Activated CD8-positive, alpha-beta memory T cell treated with anti-CD3 and anti-CD28 coated beads, Interleukin-2, amount 10 ng/mL, durations not matched to agents 7 days and 5 days (primary cell): Measurements from ENCODE around the gene MMP13. TPM values are rescaled to one million over a fixed set of nuclear protein-coding genes. Genes with fewer than 3 reads are reported as not detected.
A peak's percentile ranks its signal among the peaks of the same experiment; 100 is the strongest.

ENCODE experiments used
- ATAC-seq: fragments of 150-1000 bp; cut with Tn5 transposase; one replicate; pipeline ENCODE4 v1.10.0; 2021; ENCODE audit warnings: moderate library complexity
- CTCF ChIA-PET: fragments of 350-600 bp; sonication (Branson Sonifier 250); formaldehyde crosslinking; loops from one replicate; lab custom pipeline; 2021; ENCODE audit warnings: antibody characterized with exemption; lab: Charles Lee
- DNase-seq: peaks from one replicate; pipeline ENCODE4 v3.0.0-alpha.2; 2020
- H3K27ac Mint-ChIP-seq: one replicate; pipeline ENCODE4 v1.8.0; 2021; ENCODE audit warnings: mild to moderate bottlenecking, mixed read lengths
- H3K27me3 Mint-ChIP-seq: one replicate; pipeline ENCODE4 v1.8.0; 2021; ENCODE audit warnings: mixed read lengths
- H3K36me3 Mint-ChIP-seq: one replicate; pipeline ENCODE4 v1.8.0; 2021; ENCODE audit warnings: mild to moderate bottlenecking, mixed read lengths
- H3K4me1 Mint-ChIP-seq: one replicate; pipeline ENCODE4 v1.8.0; 2021; ENCODE audit warnings: mixed read lengths
- H3K4me3 Mint-ChIP-seq: one replicate; pipeline ENCODE4 v1.8.0; 2021; ENCODE audit warnings: mild to moderate bottlenecking, moderate library complexity, mixed read lengths
- H3K9me3 Mint-ChIP-seq: one replicate; pipeline ENCODE4 v1.8.0; 2022; ENCODE audit warnings: low read depth, mixed read lengths
- total RNA-seq, 2 experiments: library from RNA; stranded (reverse); gene quantifications; one replicate each; pipeline ENCODE4 v1.2.3, GENCODE V29; 2021

MMP13 gene
- total RNA-seq, 2 experiments from 2014 or later = not detected

DNA sequence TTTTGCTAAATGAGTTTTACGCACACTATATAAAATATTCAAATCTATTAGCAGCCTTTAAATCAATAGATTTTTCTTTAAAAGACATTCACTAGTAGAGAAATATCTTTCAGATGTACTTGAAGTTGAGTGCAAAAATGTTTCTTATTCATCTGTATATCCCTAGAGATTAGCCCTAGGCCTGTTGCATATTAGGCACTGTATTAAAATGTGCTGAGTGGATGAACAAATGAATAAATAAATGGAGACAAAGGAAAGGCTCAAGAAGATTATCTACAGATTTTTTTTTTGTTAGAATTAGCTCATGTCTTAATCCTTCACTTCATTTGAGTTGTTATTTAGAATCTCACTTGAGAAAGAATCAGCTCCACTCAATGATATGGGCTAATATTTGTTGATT is 12.0 kb upstream of the MMP13 start:
- ATAC-seq (no peak), DNase-seq (no peak)
- CTCF ChIA-PET = no interaction called here
- Mint-ChIP-seq H3K4me3 (no peak overlapping the region), H3K9me3 (no peaks in the 10 kb centered on the region), H3K36me3 (no peaks in the 10 kb centered on the region), H3K27ac (no peak overlapping the region), H3K27me3 (peaks cover 30% of the 10 kb centered on the region), H3K4me1 (no peaks in the 10 kb centered on the region)

DNA sequence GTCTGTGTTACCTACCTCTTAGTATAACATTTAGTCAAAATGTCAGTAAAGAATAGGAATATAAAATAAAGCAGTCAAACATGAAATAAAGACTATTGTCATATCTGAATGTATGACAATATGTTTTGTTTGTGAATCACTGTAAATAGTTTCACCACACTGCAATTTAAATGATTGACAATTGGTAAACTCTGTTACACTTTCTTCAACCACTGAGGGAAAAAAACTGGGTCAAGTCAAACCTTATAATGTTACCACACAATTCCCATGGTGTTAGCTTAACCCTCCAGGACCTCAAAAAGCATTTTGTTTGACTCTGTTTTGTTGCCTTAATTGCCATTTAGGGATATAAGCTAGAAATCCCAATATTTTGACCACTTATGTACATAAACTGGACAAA is 10.5 kb upstream of the MMP13 start:
- CTCF ChIA-PET = no interaction called here
- DNase-seq = no peak
- Mint-ChIP-seq H3K4me1 (no peaks in the 10 kb centered on the region), H3K27me3 (peaks cover 18% of the 10 kb centered on the region), H3K9me3 (no peaks in the 10 kb centered on the region), H3K36me3 (no peaks in the 10 kb centered on the region), H3K27ac (no peak overlapping the region), H3K4me3 (no peak overlapping the region)
- ATAC-seq = no peak

DNA sequence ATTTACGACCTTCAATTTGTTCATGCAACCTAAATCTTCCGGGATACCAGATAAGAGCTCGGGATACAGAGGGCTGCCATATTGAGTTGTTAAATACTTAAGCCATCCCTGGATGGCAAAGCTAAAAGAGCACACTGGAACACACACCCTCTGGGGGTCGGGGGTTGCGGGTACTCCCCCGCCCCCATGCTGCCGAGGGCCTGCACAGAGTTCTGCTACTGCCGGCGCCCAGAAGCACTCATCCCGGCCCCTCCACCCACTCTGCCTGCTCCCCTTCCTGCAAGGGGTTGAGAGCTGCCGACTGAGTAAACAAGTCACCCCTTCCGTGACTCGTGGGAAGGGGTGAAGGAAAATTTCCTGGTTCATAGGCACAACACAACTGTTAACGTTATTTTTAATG is 9.3 kb upstream of the MMP13 start:
- H3K4me1 Mint-ChIP-seq = no peaks in the 10 kb centered on the region
- ATAC-seq (no peak), DNase-seq (no peak)
- H3K4me3 Mint-ChIP-seq = no peak overlapping the region
- CTCF ChIA-PET = no interaction called here
- H3K27ac Mint-ChIP-seq = no peak overlapping the region
- peaks cover 17% of the 10 kb centered on the region for H3K27me3 Mint-ChIP-seq
- no peaks in the 10 kb centered on the region for H3K9me3 Mint-ChIP-seq
- no peaks in the 10 kb centered on the region for H3K36me3 Mint-ChIP-seq

DNA sequence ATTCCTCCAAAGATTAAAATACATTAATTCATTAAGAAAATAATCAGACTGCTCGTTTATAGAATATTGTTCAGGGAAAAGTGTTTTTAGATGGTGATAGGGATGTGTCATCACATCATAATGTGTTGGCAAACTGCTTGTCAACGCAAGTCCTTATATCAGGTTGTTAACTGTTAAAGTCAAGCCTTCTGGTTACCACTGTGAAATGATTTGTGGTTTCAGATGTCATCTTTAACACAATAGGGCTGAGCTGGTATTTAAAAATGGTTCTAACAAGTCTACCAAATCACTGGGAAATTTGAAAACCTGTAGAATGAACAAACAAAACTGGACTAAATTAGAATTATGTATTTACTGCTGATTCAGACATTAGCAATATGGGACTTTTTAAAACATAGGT is 2.4 kb upstream of the MMP13 start:
- Mint-ChIP-seq H3K4me1 (no peaks in the 10 kb centered on the region), H3K4me3 (no peak overlapping the region), H3K36me3 (no peaks in the 10 kb centered on the region), H3K27me3 (peaks cover 14% of the 10 kb centered on the region), H3K9me3 (no peaks in the 10 kb centered on the region), H3K27ac (no peak overlapping the region)
- DNase-seq = no peak
- CTCF ChIA-PET = no interaction called here
- no peak for ATAC-seq

DNA sequence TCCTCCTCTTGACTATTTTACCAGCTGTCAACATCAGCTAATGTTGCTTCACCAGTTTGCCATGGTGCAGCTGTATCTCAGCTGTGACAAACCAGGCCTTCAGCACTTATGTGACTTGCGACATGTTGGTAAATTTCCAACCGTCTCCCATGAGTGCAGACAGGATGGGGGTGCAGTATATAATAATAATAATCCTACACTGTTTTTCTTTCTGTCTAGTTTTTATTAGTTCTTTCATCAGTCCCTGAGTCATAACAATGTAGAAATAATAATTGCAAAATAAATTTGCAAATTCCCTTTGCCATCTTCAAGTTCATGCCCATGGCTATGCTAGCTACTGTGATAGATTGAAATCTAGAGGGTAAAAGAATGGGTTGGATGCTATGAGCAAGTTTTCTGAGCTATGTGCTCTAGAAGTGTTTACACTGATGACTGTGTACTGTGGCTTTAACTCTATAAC is 4.9 kb downstream of the MMP13 start:
- ATAC-seq = no peak
- Mint-ChIP-seq H3K4me1 (no peaks in the 10 kb centered on the region), H3K27me3 (peaks cover 10% of the 10 kb centered on the region), H3K36me3 (no peaks in the 10 kb centered on the region), H3K4me3 (no peak overlapping the region), H3K27ac (no peak overlapping the region), H3K9me3 (no peaks in the 10 kb centered on the region)
- CTCF ChIA-PET = no interaction called here
- DNase-seq = no peak

DNA sequence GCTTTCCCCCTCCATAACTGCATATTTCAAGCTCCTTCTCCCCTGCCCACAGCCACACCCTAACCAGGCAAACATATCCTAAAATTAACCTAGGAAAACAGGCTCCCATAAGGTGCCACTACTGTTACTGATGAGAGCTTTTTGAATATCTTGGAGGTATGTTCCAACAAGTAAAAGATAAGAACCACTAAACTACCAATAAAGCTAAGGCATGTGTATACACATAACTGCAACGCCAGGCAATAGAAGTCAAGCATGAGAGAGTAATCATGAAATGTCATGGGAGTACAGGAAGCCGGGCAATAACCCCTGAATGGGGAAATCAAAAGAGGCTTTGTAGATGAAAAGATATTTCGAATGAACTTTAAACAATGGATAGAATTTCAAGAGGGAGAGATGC is 9.3 kb downstream of the MMP13 start:
- CTCF ChIA-PET = no interaction called here
- Mint-ChIP-seq H3K27me3 (peaks cover 20% of the 10 kb centered on the region), H3K4me3 (no peak overlapping the region), H3K36me3 (no peaks in the 10 kb centered on the region), H3K9me3 (no peaks in the 10 kb centered on the region), H3K4me1 (peaks cover 3% of the 10 kb centered on the region), H3K27ac (no peak overlapping the region)
- ATAC-seq (no peak), DNase-seq (no peak)

DNA sequence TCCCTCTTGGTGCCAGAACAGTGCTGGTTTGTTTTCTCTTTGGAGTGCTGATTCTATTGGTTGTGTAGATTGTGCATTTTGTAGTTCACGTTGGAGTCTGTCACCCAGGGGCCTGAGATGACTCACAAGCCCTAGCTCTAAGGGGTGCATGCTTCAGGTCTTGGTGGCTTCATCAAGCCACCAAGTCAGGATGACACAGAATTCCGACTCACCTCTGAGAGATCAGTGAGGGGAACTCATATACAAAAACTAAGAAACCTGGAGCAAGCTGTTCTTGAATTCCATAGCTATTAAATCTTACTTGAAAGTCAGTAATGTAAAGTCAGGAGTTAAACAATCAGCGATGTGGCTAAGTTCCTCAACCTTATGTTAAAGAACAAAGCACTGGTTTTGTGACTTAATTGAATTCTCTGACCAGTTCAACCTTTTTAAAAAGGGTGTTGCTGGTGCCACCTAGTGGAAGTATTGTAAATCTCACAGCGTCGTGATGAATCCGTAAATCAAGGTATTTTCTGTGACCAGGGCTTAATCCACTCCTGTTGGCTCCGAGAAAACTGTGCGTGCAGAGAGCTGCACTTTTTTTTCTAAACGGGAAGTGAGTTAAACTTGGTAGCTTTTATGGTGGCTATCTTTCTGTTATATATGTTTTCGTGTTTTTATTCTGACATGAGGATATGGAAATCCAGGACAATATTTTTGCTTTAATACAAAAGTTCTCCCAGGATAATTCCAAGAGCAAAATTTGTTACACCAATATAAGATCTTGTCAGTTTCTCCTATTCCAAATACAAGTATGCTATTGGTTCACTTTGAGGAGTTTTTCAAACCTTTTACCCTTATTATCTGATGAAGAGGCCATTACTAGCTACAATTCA is 14.6 kb downstream of the MMP13 start:
- Mint-ChIP-seq H3K27me3 (peaks cover 16% of the 10 kb centered on the region), H3K4me3 (no peak overlapping the region), H3K4me1 (peaks cover 3% of the 10 kb centered on the region), H3K36me3 (no peaks in the 10 kb centered on the region), H3K9me3 (no peaks in the 10 kb centered on the region), H3K27ac (no peak overlapping the region)
- CTCF ChIA-PET = interaction anchor here (0.7 to 3.3 kb wide), 10 partner anchors 11 to 207 kb away, joined by 3 to 19 read pairs (median 4); no protein-coding TSS in a partner anchor
- DNase-seq (peak; percentile 61), ATAC-seq (peak; percentile 78)

DNA sequence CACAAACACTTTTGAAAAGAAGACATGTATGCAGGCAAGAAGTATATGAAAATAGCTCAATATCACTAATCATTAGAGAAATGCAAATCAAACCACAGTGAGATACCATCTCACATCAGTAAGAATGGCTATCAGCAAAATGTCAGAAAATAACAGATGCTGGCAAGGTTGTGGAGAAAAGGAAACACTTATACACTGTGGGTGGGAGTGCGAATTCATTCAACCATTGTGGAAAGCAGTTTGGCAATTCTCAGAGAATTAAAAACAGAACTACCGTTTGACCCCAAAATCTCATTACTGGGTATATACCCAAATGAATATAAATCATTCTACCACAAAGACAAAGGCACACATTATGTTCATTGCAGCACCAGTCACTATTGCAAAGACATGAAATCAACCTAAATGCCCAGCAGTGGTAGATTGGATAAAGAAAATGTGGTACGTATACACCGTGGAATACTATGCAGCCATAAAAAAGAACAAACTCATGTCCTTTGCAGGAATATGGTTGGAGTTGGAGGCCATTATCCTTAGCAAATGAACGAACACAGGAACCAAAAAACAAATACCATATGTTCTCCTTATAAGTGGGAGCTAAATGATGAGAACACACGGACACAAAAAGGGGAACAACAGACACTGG is 18.5 kb downstream of the MMP13 start:
- H3K27me3 Mint-ChIP-seq = peaks cover 12% of the 10 kb centered on the region
- H3K9me3 Mint-ChIP-seq = no peaks in the 10 kb centered on the region
- H3K27ac Mint-ChIP-seq = no peak overlapping the region
- DNase-seq = no peak
- no peaks in the 10 kb centered on the region for H3K36me3 Mint-ChIP-seq
- H3K4me3 Mint-ChIP-seq = no peak overlapping the region
- no peak for ATAC-seq
- CTCF ChIA-PET = interaction anchor here (1.3 to 2.4 kb wide), 2 partner anchors 22 to 203 kb away, joined by 3 to 8 read pairs; no protein-coding TSS in a partner anchor
- peaks cover 7% of the 10 kb centered on the region for H3K4me1 Mint-ChIP-seq

DNA sequence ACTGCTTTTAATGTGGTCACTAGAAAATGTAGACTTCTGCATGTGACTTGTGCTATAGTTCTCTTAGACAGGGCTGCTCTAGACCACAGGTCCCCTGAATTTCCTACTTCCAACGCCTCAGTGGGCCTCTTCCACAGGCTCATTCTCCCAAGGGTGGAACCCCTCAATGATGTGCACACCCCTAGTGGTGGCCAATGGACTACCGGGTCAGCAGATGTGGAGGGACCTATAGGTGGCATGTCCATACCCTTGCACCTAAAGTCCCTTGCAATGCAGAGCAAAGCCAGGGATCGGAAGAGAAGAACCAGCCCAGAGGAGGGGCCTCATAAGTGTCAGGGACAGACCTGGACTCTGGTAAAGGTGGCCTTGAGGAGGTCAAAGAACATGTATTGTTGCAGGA is 20.0 kb downstream of the MMP13 start:
- no peaks in the 10 kb centered on the region for H3K36me3 Mint-ChIP-seq
- H3K4me3 Mint-ChIP-seq = no peak overlapping the region
- DNase-seq = no peak
- H3K27ac Mint-ChIP-seq = no peak overlapping the region
- no peaks in the 10 kb centered on the region for H3K9me3 Mint-ChIP-seq
- H3K27me3 Mint-ChIP-seq = peaks cover 15% of the 10 kb centered on the region
- ATAC-seq = no peak
- CTCF ChIA-PET = no interaction called here
- H3K4me1 Mint-ChIP-seq = peaks cover 7% of the 10 kb centered on the region

DNA sequence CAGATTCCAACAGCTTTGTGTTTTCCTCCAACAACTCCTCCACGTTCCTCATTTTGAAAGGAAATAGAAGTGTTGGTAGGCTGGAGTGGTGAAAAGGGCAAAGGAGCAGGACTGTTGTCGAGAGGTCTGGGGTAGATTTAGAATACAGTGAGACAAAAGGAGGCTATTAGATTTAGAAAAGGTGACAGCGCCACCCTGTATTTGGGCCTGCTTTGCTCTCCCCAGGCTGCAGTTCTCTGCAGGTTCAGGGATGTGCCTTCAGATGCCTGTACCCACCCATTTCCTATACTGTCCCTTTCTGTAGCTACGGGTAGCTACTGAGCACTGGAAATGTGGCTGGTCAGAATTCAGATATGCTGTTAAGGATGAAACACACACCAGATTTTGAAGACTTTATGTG is 20.8 kb downstream of the MMP13 start:
- H3K4me3 Mint-ChIP-seq = no peak overlapping the region
- H3K9me3 Mint-ChIP-seq = no peaks in the 10 kb centered on the region
- CTCF ChIA-PET = interaction anchor here (2.3 kb wide), 1 partner anchor 20 kb away, joined by 7 read pairs; no protein-coding TSS in a partner anchor
- ATAC-seq (no peak), DNase-seq (no peak)
- H3K27ac Mint-ChIP-seq = no peak overlapping the region
- peaks cover 17% of the 10 kb centered on the region for H3K27me3 Mint-ChIP-seq
- H3K4me1 Mint-ChIP-seq = peaks cover 7% of the 10 kb centered on the region
- H3K36me3 Mint-ChIP-seq = no peaks in the 10 kb centered on the region

DNA sequence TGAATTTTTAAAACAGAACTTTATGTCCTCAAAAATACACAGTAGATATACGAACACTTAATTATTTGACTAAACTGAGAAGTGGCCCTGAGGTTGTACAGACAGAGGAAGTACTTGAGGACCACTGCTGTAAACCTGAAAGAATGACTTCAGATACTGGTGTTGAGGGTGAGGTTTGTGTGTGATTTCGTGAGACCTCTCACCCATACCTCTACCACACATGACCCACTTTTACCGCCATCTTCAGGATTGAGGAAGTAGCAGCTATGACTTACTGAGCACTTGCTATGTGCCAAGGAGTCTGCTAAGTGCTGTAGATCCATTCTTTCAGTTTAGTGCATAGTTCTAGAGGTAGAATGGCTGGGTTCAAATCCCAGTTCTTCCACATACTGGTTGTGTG is 21.9 kb downstream of the MMP13 start:
- H3K27me3 Mint-ChIP-seq = peaks cover 18% of the 10 kb centered on the region
- CTCF ChIA-PET = interaction anchor here (2.3 kb wide), 1 partner anchor 19 kb away, joined by 7 read pairs; no protein-coding TSS in a partner anchor

DNA sequence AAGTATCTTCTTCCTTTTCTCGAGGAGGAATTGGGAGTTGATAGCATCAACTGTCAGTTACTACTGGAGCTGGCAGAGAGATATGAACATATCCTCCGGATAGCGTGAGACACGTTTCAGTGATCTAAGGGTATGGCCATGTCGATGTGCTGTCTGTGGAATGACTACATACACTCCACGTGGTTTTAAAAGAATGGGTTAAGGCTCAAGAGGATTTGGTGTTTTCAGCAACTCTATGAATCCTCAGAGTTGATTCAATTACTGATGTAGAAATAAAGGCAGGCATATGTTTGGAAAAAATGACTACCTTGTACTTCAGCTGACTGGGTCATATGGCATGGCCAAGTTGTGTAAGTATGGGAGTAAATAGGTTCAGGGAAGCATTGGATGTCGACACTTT is 22.9 kb downstream of the MMP13 start:
- peaks cover 7% of the 10 kb centered on the region for H3K4me1 Mint-ChIP-seq
- H3K27me3 Mint-ChIP-seq = peaks cover 18% of the 10 kb centered on the region
- no peak overlapping the region for H3K4me3 Mint-ChIP-seq
- no peak for DNase-seq
- H3K27ac Mint-ChIP-seq = no peak overlapping the region
- ATAC-seq = no peak
- no peaks in the 10 kb centered on the region for H3K9me3 Mint-ChIP-seq
- no peaks in the 10 kb centered on the region for H3K36me3 Mint-ChIP-seq
- CTCF ChIA-PET = interaction anchor here (2.3 kb wide), 1 partner anchor 18 kb away, joined by 7 read pairs; no protein-coding TSS in a partner anchor

More for the DNA sequence above, 21.9 kb downstream of the MMP13 start:
- Mint-ChIP-seq H3K4me3 (no peak overlapping the region), H3K36me3 (no peaks in the 10 kb centered on the region), H3K27ac (no peak overlapping the region), H3K9me3 (no peaks in the 10 kb centered on the region), H3K4me1 (peaks cover 7% of the 10 kb centered on the region)
- DNase-seq (no peak), ATAC-seq (peak; percentile 57)

DNA sequence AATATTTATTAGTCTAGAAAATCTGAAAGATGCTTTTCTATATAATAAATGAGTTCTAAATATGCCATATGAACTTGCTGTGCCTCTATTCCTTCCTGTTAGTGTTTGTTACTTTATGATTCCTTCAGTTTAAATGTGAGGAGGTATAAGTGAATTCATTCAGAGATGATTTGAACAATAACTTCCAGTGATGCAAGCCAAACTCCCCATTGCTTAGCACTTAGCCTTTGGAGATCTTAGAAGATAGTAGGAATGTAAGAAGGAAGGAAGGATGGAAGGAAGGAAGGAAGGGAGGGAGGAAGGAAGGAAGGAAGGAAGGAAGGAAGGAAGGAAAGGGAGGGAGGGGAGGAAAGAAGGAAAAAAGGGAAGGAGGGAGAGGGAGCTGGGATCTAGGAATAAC is 25.1 kb downstream of the MMP13 start:
- H3K4me3 Mint-ChIP-seq = no peak overlapping the region
- no peak overlapping the region for H3K27ac Mint-ChIP-seq
- no peaks in the 10 kb centered on the region for H3K36me3 Mint-ChIP-seq
- H3K9me3 Mint-ChIP-seq = no peaks in the 10 kb centered on the region
- ATAC-seq (no peak), DNase-seq (no peak)
- H3K27me3 Mint-ChIP-seq = peaks cover 18% of the 10 kb centered on the region
- H3K4me1 Mint-ChIP-seq = peaks cover 7% of the 10 kb centered on the region
- CTCF ChIA-PET = interaction anchor here (2.5 kb wide), 1 partner anchor 10 kb away, joined by 14 read pairs; no protein-coding TSS in a partner anchor
